ENCODE data around the gene IPO9. TPM values are rescaled to one million over a fixed set of nuclear protein-coding genes. Genes with fewer than 3 reads are reported as not detected.

Gene IPO9
- total RNA-seq, 6 experiments from 2014 or later = 54.1 to 77.8 (median 63.6) TPM

DNA sequence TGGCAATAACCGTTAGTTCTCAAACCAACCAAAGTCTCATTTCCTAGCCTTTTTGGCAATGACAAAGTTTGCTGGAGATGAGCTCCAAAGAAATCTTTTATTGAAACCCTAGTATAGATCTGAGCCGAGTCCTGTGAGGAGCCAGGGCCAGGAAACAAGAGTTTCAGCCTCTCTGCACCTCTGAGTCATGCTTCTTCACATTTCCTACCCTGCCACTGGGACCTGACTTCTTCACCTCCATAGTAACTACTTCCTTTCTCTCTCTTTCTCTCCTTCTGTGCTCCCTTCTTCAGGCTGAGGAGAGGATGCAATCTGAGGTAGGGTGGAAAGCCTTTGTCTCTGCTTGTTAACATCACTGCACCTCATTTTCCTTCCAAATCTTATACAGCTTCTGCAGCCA is 38.7 kb upstream of the IPO9 start:
- peak overlapping the region; percentile 91 for H3K27ac Mint-ChIP-seq
- peak overlapping the region; percentile 68 for H3K4me3 Mint-ChIP-seq
- peaks cover 71% of the 10 kb centered on the region for H3K36me3 Mint-ChIP-seq (ENCODE audit: low read depth)
- no peaks in the 10 kb centered on the region for H3K9me3 Mint-ChIP-seq
- peaks cover 3% of the 10 kb centered on the region for H3K27me3 Mint-ChIP-seq (ENCODE audit: insufficient read depth)
- DNase-seq = peak; percentile 43
- H3K4me1 Mint-ChIP-seq (ENCODE audit: low read depth) = peaks cover 75% of the 10 kb centered on the region
- TF ChIP-seq, protein P1, sequence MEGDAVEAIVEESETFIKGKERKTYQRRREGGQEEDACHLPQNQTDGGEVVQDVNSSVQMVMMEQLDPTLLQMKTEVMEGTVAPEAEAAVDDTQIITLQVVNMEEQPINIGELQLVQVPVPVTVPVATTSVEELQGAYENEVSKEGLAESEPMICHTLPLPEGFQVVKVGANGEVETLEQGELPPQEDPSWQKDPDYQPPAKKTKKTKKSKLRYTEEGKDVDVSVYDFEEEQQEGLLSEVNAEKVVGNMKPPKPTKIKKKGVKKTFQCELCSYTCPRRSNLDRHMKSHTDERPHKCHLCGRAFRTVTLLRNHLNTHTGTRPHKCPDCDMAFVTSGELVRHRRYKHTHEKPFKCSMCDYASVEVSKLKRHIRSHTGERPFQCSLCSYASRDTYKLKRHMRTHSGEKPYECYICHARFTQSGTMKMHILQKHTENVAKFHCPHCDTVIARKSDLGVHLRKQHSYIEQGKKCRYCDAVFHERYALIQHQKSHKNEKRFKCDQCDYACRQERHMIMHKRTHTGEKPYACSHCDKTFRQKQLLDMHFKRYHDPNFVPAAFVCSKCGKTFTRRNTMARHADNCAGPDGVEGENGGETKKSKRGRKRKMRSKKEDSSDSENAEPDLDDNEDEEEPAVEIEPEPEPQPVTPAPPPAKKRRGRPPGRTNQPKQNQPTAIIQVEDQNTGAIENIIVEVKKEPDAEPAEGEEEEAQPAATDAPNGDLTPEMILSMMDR (IDR thresholded peaks at IDR 0.05) = no peak

DNA sequence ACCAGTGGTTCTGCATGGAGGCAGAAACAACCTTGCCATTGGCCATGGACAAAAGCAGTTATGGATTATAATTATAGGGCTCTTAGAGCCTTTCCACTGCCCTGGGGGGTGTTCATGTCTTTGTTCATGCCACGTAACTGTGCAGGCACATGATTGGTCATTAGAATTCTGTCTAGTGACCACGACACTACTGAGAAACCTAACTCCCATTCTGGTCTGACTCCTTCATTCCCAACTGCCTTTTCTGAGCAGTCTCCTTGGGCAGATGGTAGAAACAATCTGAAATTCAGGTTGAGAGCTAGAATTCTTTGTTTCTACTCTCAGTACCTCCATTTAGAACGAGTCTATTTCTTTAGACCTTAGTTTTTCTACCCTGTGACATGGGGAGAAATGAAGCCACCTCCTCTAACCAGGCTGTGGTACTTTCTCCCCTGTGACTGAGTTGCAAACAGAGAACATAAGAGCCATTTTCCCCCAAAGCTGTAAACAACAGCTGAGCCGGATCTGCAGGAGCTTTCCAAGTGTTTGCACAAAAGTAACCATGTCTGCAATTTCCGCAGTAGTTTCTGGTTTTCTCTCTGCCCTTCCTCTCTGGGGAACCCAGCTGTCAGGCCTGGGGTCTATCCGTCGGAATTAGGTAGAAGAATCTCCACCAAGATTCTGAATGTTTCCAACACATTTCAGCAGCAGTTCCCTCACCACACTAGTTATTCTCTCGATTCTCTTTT is 37.7 kb upstream of the IPO9 start:
- peaks cover 3% of the 10 kb centered on the region for H3K27me3 Mint-ChIP-seq (ENCODE audit: insufficient read depth)
- H3K36me3 Mint-ChIP-seq (ENCODE audit: low read depth) = peaks cover 74% of the 10 kb centered on the region
- TF ChIP-seq, protein P1 (IDR thresholded peaks at IDR 0.05) = no peak
- H3K27ac Mint-ChIP-seq = peak overlapping the region; percentile 79
- H3K4me1 Mint-ChIP-seq (ENCODE audit: low read depth) = peaks cover 70% of the 10 kb centered on the region
- H3K4me3 Mint-ChIP-seq = peak overlapping the region; percentile 54
- no peaks in the 10 kb centered on the region for H3K9me3 Mint-ChIP-seq
- no peak for DNase-seq

DNA sequence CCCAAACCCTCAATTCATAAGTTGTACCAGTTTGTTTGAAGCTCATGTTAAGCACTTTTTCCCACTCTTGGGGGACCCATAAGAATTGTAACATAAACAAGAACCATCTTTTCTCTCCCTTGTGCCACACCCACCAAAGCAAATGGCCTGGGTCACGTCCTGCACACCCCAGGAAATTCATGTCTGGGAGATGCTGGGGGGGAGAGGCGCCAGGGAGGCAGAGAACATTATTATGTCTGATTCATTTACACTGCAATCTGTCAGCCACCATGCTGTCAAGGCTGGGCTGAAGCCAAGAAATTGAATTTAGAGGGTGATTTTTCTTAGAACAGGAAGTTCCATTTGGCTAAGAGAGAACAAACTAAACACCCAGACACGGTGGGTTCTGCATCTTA is 37.2 kb upstream of the IPO9 start:
- Mint-ChIP-seq H3K9me3 (no peaks in the 10 kb centered on the region), H3K36me3 (ENCODE audit: low read depth) (peaks cover 68% of the 10 kb centered on the region), H3K4me3 (peak overlapping the region; percentile 54), H3K27me3 (ENCODE audit: insufficient read depth) (peaks cover 1% of the 10 kb centered on the region; the same call in 1 of the 2 replicates), H3K27ac (peak overlapping the region; percentile 79), H3K4me1 (ENCODE audit: low read depth) (peaks cover 64% of the 10 kb centered on the region)
- DNase-seq = peak; percentile 37
- TF ChIP-seq, protein P1 (IDR thresholded peaks at IDR 0.05) = no peak

DNA sequence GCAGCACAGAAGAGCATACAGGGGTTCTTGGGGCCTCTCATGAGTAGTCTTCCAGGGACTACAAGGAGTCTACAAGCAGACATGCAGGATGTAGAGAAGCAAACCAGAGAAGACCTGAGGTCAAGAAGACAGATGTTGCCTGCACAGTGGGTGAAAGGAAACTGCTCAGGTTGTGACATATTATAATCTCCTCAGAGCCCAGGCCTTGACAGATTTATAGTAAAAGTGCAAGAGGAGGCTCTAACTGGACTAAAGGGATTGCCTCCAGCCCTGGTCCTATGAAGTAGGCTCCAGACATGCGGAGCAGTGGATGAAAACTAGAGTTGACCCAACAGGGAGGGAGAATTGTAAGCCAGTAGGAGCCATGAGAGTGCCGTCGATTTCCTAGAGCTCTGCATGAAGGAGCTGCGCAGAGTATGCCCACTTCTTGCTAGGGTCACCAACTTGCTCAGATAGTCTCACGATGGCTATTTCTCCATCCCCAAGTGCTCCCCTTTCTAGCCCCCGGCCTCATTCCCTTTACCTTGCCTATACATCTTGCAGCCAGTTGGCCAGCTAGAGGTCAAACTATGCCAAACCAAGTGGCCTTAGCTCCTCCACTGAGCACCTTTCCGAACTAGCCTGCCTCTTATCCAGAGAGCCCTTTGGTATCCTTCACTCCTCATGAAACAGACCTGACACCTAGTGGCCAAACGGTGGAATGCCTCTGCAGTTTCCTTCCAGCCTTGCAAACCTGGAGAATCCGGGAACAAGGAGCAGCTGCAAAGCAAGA is 36.2 kb upstream of the IPO9 start:
- TF ChIP-seq, protein P1 (IDR thresholded peaks at IDR 0.05) = peak; percentile 99
- Mint-ChIP-seq H3K9me3 (no peaks in the 10 kb centered on the region), H3K36me3 (ENCODE audit: low read depth) (peaks cover 61% of the 10 kb centered on the region), H3K4me1 (ENCODE audit: low read depth) (peaks cover 56% of the 10 kb centered on the region), H3K27me3 (ENCODE audit: insufficient read depth) (peaks cover 1% of the 10 kb centered on the region; the same call in 1 of the 2 replicates), H3K4me3 (no peak overlapping the region), H3K27ac (peak overlapping the region; percentile 79)
- DNase-seq = peak; percentile 82

DNA sequence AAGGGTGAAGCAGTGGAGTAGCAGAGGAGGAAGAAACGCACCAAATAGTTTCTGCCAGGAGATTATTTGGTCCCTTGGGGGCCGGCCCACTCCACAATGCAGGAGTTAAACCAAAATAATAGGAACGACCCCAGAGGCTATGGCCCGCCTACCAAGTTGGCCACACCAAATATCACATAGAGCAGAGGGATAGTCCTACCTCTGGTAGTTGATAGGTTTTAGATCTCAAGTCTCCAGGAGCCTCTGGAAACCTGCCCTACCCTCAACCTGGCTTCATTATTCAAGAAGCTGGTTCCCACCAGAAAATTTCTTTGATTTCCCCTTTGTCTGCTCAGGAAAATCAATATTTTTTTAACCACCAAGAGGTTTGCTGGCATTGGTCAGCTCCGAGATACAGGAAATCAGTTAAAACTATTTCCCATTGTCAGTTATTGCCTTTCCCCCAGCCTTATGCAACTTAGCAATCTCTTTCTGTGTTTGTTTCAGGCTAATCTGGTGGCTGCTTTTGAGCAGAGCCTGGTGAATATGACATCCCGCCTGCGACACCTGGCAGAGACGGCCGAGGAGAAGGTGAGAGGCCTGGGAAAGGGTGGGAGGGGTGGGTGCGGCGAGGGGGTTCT is 35.5 kb upstream of the IPO9 start:
- H3K36me3 Mint-ChIP-seq (ENCODE audit: low read depth) = peaks cover 59% of the 10 kb centered on the region

More for the DNA sequence above, 35.5 kb upstream of the IPO9 start:
- no peak overlapping the region for H3K4me3 Mint-ChIP-seq
- TF ChIP-seq, protein P1 (IDR thresholded peaks at IDR 0.05) = peak; percentile 61
- H3K9me3 Mint-ChIP-seq = no peaks in the 10 kb centered on the region
- peaks cover 55% of the 10 kb centered on the region for H3K4me1 Mint-ChIP-seq (ENCODE audit: low read depth)
- no peak for DNase-seq
- peaks cover 1% of the 10 kb centered on the region; the same call in 1 of the 2 replicates for H3K27me3 Mint-ChIP-seq (ENCODE audit: insufficient read depth)
- peak overlapping the region; percentile 79 for H3K27ac Mint-ChIP-seq

Data from HFFc6 (cell line).